ENCODE measurements around the gene RASGRF1. TPM values are rescaled to one million over a fixed set of nuclear protein-coding genes. Genes with fewer than 3 reads are reported as not detected.
A peak's percentile ranks its signal among the peaks of the same experiment; 100 is the strongest.

Gene RASGRF1
- polyA plus RNA-seq, 3 donors, result 0.11 TPM; not detected in 2

GRCh38 chr15:79075256-79075655 is 15.3 kb downstream of the RASGRF1 start:
- Histone ChIP-seq H3K4me3 (replicated peaks in 1 of 3; ENCODE audit: low read depth in 2 of 3, low read length in 3 of 3) (no peak overlapping the region), H3K4me1 (ENCODE audit: control insufficient read depth in 1 of 2, insufficient read depth in 2 of 2, low read length in 2 of 2) (no peaks in the 10 kb centered on the region), H3K36me3 (replicated peaks in 1 of 2; ENCODE audit: control insufficient read depth in 1 of 2, insufficient read depth in 2 of 2, low read length in 2 of 2) (no peaks in the 10 kb centered on the region), H3K9ac (ENCODE audit: insufficient read depth, low read length, poor library complexity, severe bottlenecking) (no peak overlapping the region), H3K4me2 (replicated peaks; ENCODE audit: extremely low read depth, low read length, poor library complexity, severe bottlenecking) (no peak overlapping the region), H3K27me3 (ENCODE audit: control insufficient read depth in 2 of 2, insufficient read depth in 2 of 2, low read length in 2 of 2) (no peaks in the 10 kb centered on the region), H3K27ac (ENCODE audit: low read depth in 1 of 2, low read length in 2 of 2) (no peak overlapping the region), H2AFZ (ENCODE audit: insufficient read depth, low read depth, low read length, poor library complexity, severe bottlenecking) (no peak overlapping the region), H3K79me2 (ENCODE audit: insufficient read depth, low read length) (no peaks in the 10 kb centered on the region), H4K20me1 (ENCODE audit: insufficient read depth, low read length) (no peaks in the 10 kb centered on the region), H3K9me3 (replicated peaks in 1 of 2; ENCODE audit: control insufficient read depth in 1 of 2, insufficient read depth in 1 of 2, low read length in 2 of 2) (no peaks in the 10 kb centered on the region)
- Mint-ChIP-seq H3K27me3 (ENCODE audit: low read depth in 3 of 3) (peaks cover 0 to 5% (median 2%) of the 10 kb centered on the region in 3 donors), H3K4me3 (no peak overlapping the region), H3K4me1 (peaks cover 5% of the 10 kb centered on the region), H3K9me3 (peaks cover 0 to 2% (median 0%) of the 10 kb centered on the region in 7 donors), H3K36me3 (no peaks in the 10 kb centered on the region), H3K27ac (no peak overlapping the region)
- no peak for DNase-seq
- intact Hi-C loops (cut with micrococcal nuclease), result no loop called here
- 52% methylated on average over 2 of the region's 2 CpGs for WGBS (ENCODE audit: insufficient coverage)
- TF ChIP-seq CTCF (IDR thresholded peaks at IDR 0.05), result no peak

GRCh38 chr15:79073336-79073735 is 17.2 kb downstream of the RASGRF1 start:
- Histone ChIP-seq H3K4me2 (replicated peaks; ENCODE audit: extremely low read depth, low read length, poor library complexity, severe bottlenecking) (no peak overlapping the region), H3K4me1 (ENCODE audit: control insufficient read depth in 1 of 2, insufficient read depth in 2 of 2, low read length in 2 of 2) (no peaks in the 10 kb centered on the region), H3K27ac (ENCODE audit: low read depth in 1 of 2, low read length in 2 of 2) (no peak overlapping the region), H3K9ac (ENCODE audit: insufficient read depth, low read length, poor library complexity, severe bottlenecking) (no peak overlapping the region), H3K27me3 (ENCODE audit: control insufficient read depth in 2 of 2, insufficient read depth in 2 of 2, low read length in 2 of 2) (no peaks in the 10 kb centered on the region), H3K36me3 (replicated peaks in 1 of 2; ENCODE audit: control insufficient read depth in 1 of 2, insufficient read depth in 2 of 2, low read length in 2 of 2) (no peaks in the 10 kb centered on the region), H4K20me1 (ENCODE audit: insufficient read depth, low read length) (no peaks in the 10 kb centered on the region), H3K79me2 (ENCODE audit: insufficient read depth, low read length) (no peaks in the 10 kb centered on the region), H3K9me3 (replicated peaks in 1 of 2; ENCODE audit: control insufficient read depth in 1 of 2, insufficient read depth in 1 of 2, low read length in 2 of 2) (no peaks in the 10 kb centered on the region), H2AFZ (ENCODE audit: insufficient read depth, low read depth, low read length, poor library complexity, severe bottlenecking) (no peak overlapping the region), H3K4me3 (replicated peaks in 1 of 3; ENCODE audit: low read depth in 2 of 3, low read length in 3 of 3) (no peak overlapping the region)
- Mint-ChIP-seq H3K36me3 (no peaks in the 10 kb centered on the region), H3K4me1 (no peaks in the 10 kb centered on the region), H3K27ac (peak overlapping the region in 1 of 7 donors; percentile 44), H3K27me3 (ENCODE audit: low read depth in 3 of 3) (peaks cover 0 to 5% (median 4%) of the 10 kb centered on the region in 3 donors), H3K9me3 (peaks cover 0 to 2% (median 0%) of the 10 kb centered on the region in 7 donors), H3K4me3 (no peak overlapping the region)
- no peak for DNase-seq
- intact Hi-C loops (cut with micrococcal nuclease), result no loop called here
- TF ChIP-seq CTCF (IDR thresholded peaks at IDR 0.05), result no peak
- 88% methylated on average over 8 of the region's 9 CpGs for WGBS (ENCODE audit: insufficient coverage)
